ENCODE results near the gene JAKMIP2. TPM values are rescaled to one million over a fixed set of nuclear protein-coding genes. Genes with fewer than 3 reads are reported as not detected.

Gene JAKMIP2
- total and polyA plus RNA-seq, 2 donors (not counting 3 experiments of a cell fraction or from before 2014, with no cell fraction given): not detected

DNA sequence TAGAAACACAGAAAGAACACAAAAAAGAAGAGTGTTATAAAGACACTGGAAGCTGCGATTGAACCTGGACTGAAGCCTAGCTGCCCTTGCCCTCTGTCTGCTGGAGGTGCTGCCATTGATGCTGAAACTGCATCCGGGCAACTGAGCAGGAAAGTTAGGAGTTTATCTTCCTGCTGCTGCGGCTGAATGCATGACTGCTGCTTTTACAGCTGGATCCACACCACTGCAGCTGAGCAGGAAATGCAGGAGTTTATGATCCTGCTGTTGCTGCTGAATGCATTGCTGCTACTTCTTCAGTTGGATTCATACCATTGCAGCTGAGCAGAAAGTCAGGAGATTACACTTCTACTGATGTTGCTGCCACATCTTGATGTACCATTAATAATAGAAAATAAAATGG, 21.8 kb upstream of the JAKMIP2 start:
- no peaks in the 10 kb centered on the region for H4K20me1 ChIP-seq (replicated peaks; ENCODE audit: control insufficient read depth, extremely low read depth, insufficient read depth, low read length)
- no peaks in the 10 kb centered on the region for H3K9me3 ChIP-seq (replicated peaks; ENCODE audit: control insufficient read depth, insufficient read depth, low read length)
- no peak overlapping the region for H3K4me2 ChIP-seq (ENCODE audit: insufficient read depth, low read length)
- H3K4me1 ChIP-seq (ENCODE audit: control insufficient read depth, extremely low read depth, insufficient read depth, low read length): no peaks in the 10 kb centered on the region
- POLR2A ChIA-PET: no interaction called here
- no peaks in the 10 kb centered on the region for H3K9me1 ChIP-seq (replicated peaks; ENCODE audit: control insufficient read depth, extremely low read depth, insufficient read depth, low read length)
- H3K27ac ChIP-seq (ENCODE audit: insufficient read depth, low read depth, low read length): no peak overlapping the region
- H3K4me3 ChIP-seq (replicated peaks in 1 of 3; ENCODE audit: insufficient read depth in 1 of 3, low read depth in 1 of 3, low read length in 3 of 3): no peak overlapping the region
- BruUV-seq (replicated peaks): no TSS peak
- dilution Hi-C loops (cut with MboI; ENCODE audit: extremely low pct_ligation_motif_present, low sequenced_read_pairs): no loop called here
- no peaks in the 10 kb centered on the region for H3K36me3 ChIP-seq (ENCODE audit: control insufficient read depth in 2 of 2, extremely low read depth in 1 of 2, insufficient read depth in 2 of 2, low read length in 2 of 2)
- FAIRE-seq: no peak
- DNase-seq (ENCODE audit: low read depth, low spot score): no peak
- intact Hi-C loops (cut with micrococcal nuclease): no loop called here
- H3K79me2 ChIP-seq (ENCODE audit: control insufficient read depth, insufficient read depth, low read length): no peaks in the 10 kb centered on the region
- peaks cover 2% of the 10 kb centered on the region in 2 experiments for H3K27me3 ChIP-seq (ENCODE audit: control insufficient read depth in 2 of 2, insufficient read depth in 2 of 2, low read length in 2 of 2)
- CTCF ChIA-PET: interaction anchor here (1.1 to 1.5 kb wide), 2 partner anchors 21 to 175 kb away, joined by 3 to 4 read pairs; no protein-coding TSS in a partner anchor
- H3K9ac ChIP-seq (replicated peaks; ENCODE audit: extremely low read depth, insufficient read depth, low read length): no peak overlapping the region
- no peak overlapping the region for H2AFZ ChIP-seq (ENCODE audit: low read depth, low read length)
- TF ChIP-seq, protein P1, sequence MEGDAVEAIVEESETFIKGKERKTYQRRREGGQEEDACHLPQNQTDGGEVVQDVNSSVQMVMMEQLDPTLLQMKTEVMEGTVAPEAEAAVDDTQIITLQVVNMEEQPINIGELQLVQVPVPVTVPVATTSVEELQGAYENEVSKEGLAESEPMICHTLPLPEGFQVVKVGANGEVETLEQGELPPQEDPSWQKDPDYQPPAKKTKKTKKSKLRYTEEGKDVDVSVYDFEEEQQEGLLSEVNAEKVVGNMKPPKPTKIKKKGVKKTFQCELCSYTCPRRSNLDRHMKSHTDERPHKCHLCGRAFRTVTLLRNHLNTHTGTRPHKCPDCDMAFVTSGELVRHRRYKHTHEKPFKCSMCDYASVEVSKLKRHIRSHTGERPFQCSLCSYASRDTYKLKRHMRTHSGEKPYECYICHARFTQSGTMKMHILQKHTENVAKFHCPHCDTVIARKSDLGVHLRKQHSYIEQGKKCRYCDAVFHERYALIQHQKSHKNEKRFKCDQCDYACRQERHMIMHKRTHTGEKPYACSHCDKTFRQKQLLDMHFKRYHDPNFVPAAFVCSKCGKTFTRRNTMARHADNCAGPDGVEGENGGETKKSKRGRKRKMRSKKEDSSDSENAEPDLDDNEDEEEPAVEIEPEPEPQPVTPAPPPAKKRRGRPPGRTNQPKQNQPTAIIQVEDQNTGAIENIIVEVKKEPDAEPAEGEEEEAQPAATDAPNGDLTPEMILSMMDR (IDR thresholded peaks at IDR 0.05; ENCODE audit: extremely low read depth in 1 of 2, insufficient read depth in 1 of 2, low read depth in 1 of 2, low read length in 2 of 2): no peak
- no peak for TF ChIP-seq MYC (IDR thresholded peaks at IDR 0.05; ENCODE audit: low read depth, low read length)
- no peak for TF ChIP-seq GATA2 (IDR thresholded peaks at IDR 0.05; ENCODE audit: insufficient read depth, insufficient read length, low read depth, low read length)
- TF ChIP-seq JUN (IDR thresholded peaks at IDR 0.05; ENCODE audit: borderline replicate concordance, insufficient read depth, insufficient read length, low read depth): no peak
- TF ChIP-seq, protein P2, sequence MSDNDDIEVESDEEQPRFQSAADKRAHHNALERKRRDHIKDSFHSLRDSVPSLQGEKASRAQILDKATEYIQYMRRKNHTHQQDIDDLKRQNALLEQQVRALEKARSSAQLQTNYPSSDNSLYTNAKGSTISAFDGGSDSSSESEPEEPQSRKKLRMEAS (IDR thresholded peaks at IDR 0.05; ENCODE audit: insufficient read depth, insufficient read length): no peak
- TF ChIP-seq POLR2A (IDR thresholded peaks at IDR 0.05; ENCODE audit: low read depth, low read length): no peak
- TF ChIP-seq FOS (IDR thresholded peaks at IDR 0.05; ENCODE audit: borderline replicate concordance, insufficient read depth, low read length): no peak
